SJSA1 (cell line): ENCODE results near the gene OR5H1. TPM values are rescaled to one million over a fixed set of nuclear protein-coding genes. Genes with fewer than 3 reads are reported as not detected.
"Not testable (repeated sequence)": the region's sequence is repeated elsewhere in the genome, so short reads cannot be mapped to it uniquely, and the experiment has no call there.

Experiments used
- DNase-seq, 2 experiments: peaks; one replicate each; pipeline ENCODE4 v3.0.0-alpha.2; 2015 to 2020; ENCODE audit warnings: low spot score in 2 of 2, low read depth in 1 of 2
- H3K27ac ChIP-seq: fragments of 250-450 bp; sonication (Bioruptor Pico); 2 replicates; pipeline ENCODE4 v1.5.1; 2020; ENCODE audit warnings: mild to moderate bottlenecking, moderate library complexity
- H3K27me3 ChIP-seq: fragments of 250-450 bp; sonication (Bioruptor Pico); replicated peaks from 2 replicates; pipeline ENCODE4 v1.5.1; 2020; ENCODE audit warnings: mild to moderate bottlenecking, moderate library complexity
- H3K36me3 ChIP-seq: fragments of 250-450 bp; sonication (Bioruptor Pico); 2 replicates; pipeline ENCODE4 v1.5.1; 2020; ENCODE audit warnings: mild to moderate bottlenecking
- H3K4me1 ChIP-seq: fragments of 250-450 bp; sonication (Bioruptor Pico); replicated peaks from 2 replicates; pipeline ENCODE4 v1.6.1; 2021; ENCODE audit warnings: mild to moderate bottlenecking
- H3K4me3 ChIP-seq: fragments of 250-450 bp; sonication (Bioruptor Pico); 2 replicates; pipeline ENCODE4 v1.5.1; 2020; ENCODE audit warnings: mild to moderate bottlenecking
- H3K9me3 ChIP-seq: fragments of 250-450 bp; sonication (Bioruptor Pico); replicated peaks from 2 replicates; pipeline ENCODE4 v1.5.1; 2020; ENCODE audit warnings: mild to moderate bottlenecking
- total RNA-seq: library from RNA; depleted of rRNA; stranded (reverse); fragments of >200 nt; shearing (Covaris generic); gene quantifications from 2 replicates; pipeline ENCODE4 v1.2.3, GENCODE V29; 2014; rRNA removed

OR5H1 gene
- total RNA-seq = not detected in 2 replicates

- no peak for DNase-seq
- Histone ChIP-seq H3K4me1 (no peaks in the 10 kb centered on the region), H3K4me3 (no peak within 1 kb of the TSS), H3K27me3 (no peaks in the 10 kb centered on the region), H3K36me3 (no peaks in the 10 kb centered on the region), H3K9me3 (no peaks in the 10 kb centered on the region), H3K27ac (no peak within 1 kb of the TSS)
These were observed at the start of gene OR5H1 for GRCh38 chr3:98130421-98130820. TSS of gene OR5H1 (plus strand) at chr3:98130721. CDS start at chr3:98132698, 1,977 bp downstream.

GRCh38 chr3:98086873-98087272 lies 43.6 kb upstream of the OR5H1 start, which contains the start of gene OR5AC2:
TSS of gene OR5AC2 (plus strand) at chr3:98087173. CDS start at chr3:98087173, 0 bp downstream.
- Histone ChIP-seq H3K9me3 (no peaks in the 10 kb centered on the region), H3K4me3 (no peak within 1 kb of the TSS), H3K36me3 (no peaks in the 10 kb centered on the region), H3K27me3 (no peaks in the 10 kb centered on the region), H3K27ac (no peak within 1 kb of the TSS), H3K4me1 (no peaks in the 10 kb centered on the region)
- no peak for DNase-seq

- Histone ChIP-seq H3K9me3 (no peaks in the 10 kb centered on the region), H3K4me3 (no peak overlapping the region), H3K27ac (no peak overlapping the region), H3K4me1 (no peaks in the 10 kb centered on the region), H3K27me3 (no peaks in the 10 kb centered on the region), H3K36me3 (no peaks in the 10 kb centered on the region)
- no peak for DNase-seq
These were observed 34.6 kb upstream of the OR5H1 start for GRCh38 chr3:98095882-98096281.

GRCh38 chr3:98099848-98100247 lies 30.7 kb upstream of the OR5H1 start:
- Histone ChIP-seq H3K36me3 (no peaks in the 10 kb centered on the region), H3K27me3 (no peaks in the 10 kb centered on the region), H3K4me3 (no peak overlapping the region), H3K27ac (no peak overlapping the region), H3K4me1 (no peaks in the 10 kb centered on the region), H3K9me3 (no peaks in the 10 kb centered on the region)
- DNase-seq = no peak

GRCh38 chr3:98108162-98108561 lies 22.4 kb upstream of the OR5H1 start:
- no peaks in the 10 kb centered on the region for H3K4me1 ChIP-seq
- DNase-seq = no peak
- 0 out of 2 replicates have a peak, but pooled peaks cover 7% of the 10 kb centered on the region for H3K27me3 ChIP-seq
- H3K27ac ChIP-seq = no peak overlapping the region
- no peaks in the 10 kb centered on the region for H3K9me3 ChIP-seq
- no peaks in the 10 kb centered on the region for H3K36me3 ChIP-seq
- no peak overlapping the region for H3K4me3 ChIP-seq

- Histone ChIP-seq H3K9me3 (no peaks in the 10 kb centered on the region), H3K27me3 (0 out of 2 replicates have a peak, but pooled peaks cover 7% of the 10 kb centered on the region), H3K4me3 (no peak overlapping the region), H3K36me3 (no peaks in the 10 kb centered on the region), H3K4me1 (no peaks in the 10 kb centered on the region), H3K27ac (no peak overlapping the region)
- DNase-seq = no peak
These were observed 20.5 kb upstream of the OR5H1 start for GRCh38 chr3:98109807-98110549.

GRCh38 chr3:98110550-98110908 lies 20.0 kb upstream of the OR5H1 start:
- H3K9me3 ChIP-seq = no peaks in the 10 kb centered on the region
- H3K4me1 ChIP-seq = no peaks in the 10 kb centered on the region
- H3K36me3 ChIP-seq = no peaks in the 10 kb centered on the region
- DNase-seq = no peak
- H3K4me3 ChIP-seq = no peak overlapping the region
- no peak overlapping the region for H3K27ac ChIP-seq
- 0 out of 2 replicates have a peak, but pooled peaks cover 7% of the 10 kb centered on the region for H3K27me3 ChIP-seq

GRCh38 chr3:98114264-98114663 lies 16.3 kb upstream of the OR5H1 start:
- Histone ChIP-seq H3K9me3 (no peaks in the 10 kb centered on the region), H3K4me1 (no peaks in the 10 kb centered on the region), H3K4me3 (no peak overlapping the region), H3K27me3 (no peaks in the 10 kb centered on the region), H3K27ac (no peak overlapping the region), H3K36me3 (no peaks in the 10 kb centered on the region)
- DNase-seq = no peak

GRCh38 chr3:98115717-98116116 lies 14.8 kb upstream of the OR5H1 start:
- Histone ChIP-seq H3K9me3 (no peaks in the 10 kb centered on the region), H3K4me3 (no peak overlapping the region), H3K36me3 (no peaks in the 10 kb centered on the region), H3K4me1 (no peaks in the 10 kb centered on the region), H3K27me3 (no peaks in the 10 kb centered on the region), H3K27ac (no peak overlapping the region)
- DNase-seq = no peak

GRCh38 chr3:98136631-98137030 lies 6.1 kb downstream of the OR5H1 start:
- H3K4me3 ChIP-seq = no peak overlapping the region
- H3K4me1 ChIP-seq = no peaks in the 10 kb centered on the region
- no peaks in the 10 kb centered on the region for H3K27me3 ChIP-seq
- H3K9me3 ChIP-seq = no peaks in the 10 kb centered on the region
- no peak overlapping the region for H3K27ac ChIP-seq
- no peaks in the 10 kb centered on the region for H3K36me3 ChIP-seq
- DNase-seq = no peak

GRCh38 chr3:98137826-98138557 lies 7.5 kb downstream of the OR5H1 start:
- H3K27me3 ChIP-seq, H3K9me3 ChIP-seq, DNase-seq, H3K4me1 ChIP-seq, H3K36me3 ChIP-seq, H3K27ac ChIP-seq, H3K4me3 ChIP-seq: not testable (repeated sequence)

GRCh38 chr3:98140531-98140930 lies 10.0 kb downstream of the OR5H1 start:
- no peak for DNase-seq
- Histone ChIP-seq H3K9me3 (no peaks in the 10 kb centered on the region), H3K36me3 (no peaks in the 10 kb centered on the region), H3K27me3 (no peaks in the 10 kb centered on the region), H3K4me3 (no peak overlapping the region), H3K27ac (no peak overlapping the region), H3K4me1 (no peaks in the 10 kb centered on the region)

- Histone ChIP-seq H3K27ac (no peak within 1 kb of the TSS), H3K4me3 (no peak within 1 kb of the TSS), H3K36me3 (no peaks in the 10 kb centered on the region), H3K27me3 (no peaks in the 10 kb centered on the region), H3K9me3 (no peaks in the 10 kb centered on the region), H3K4me1 (no peaks in the 10 kb centered on the region)
- no peak for DNase-seq
These were observed 16.7 kb downstream of the OR5H1 start, which contains the start of gene OR5H14 for GRCh38 chr3:98147179-98147578. TSS of gene OR5H14 (plus strand) at chr3:98147479. CDS start at chr3:98149386, 1,907 bp downstream.

GRCh38 chr3:98148751-98149150 lies 18.2 kb downstream of the OR5H1 start:
- Histone ChIP-seq H3K9me3 (no peaks in the 10 kb centered on the region), H3K27me3 (no peaks in the 10 kb centered on the region), H3K36me3 (no peaks in the 10 kb centered on the region), H3K4me3 (no peak overlapping the region), H3K4me1 (no peaks in the 10 kb centered on the region), H3K27ac (no peak overlapping the region)
- no peak for DNase-seq
